IMR-90 (cell line): ENCODE measurements around the gene DCC. TPM values are rescaled to one million over a fixed set of nuclear protein-coding genes. Genes with fewer than 3 reads are reported as not detected.

Experiments used
- ATAC-seq: fragments of 200-7000 bp; cut with Tn5 transposase; 2 replicates; pipeline ENCODE4 v1.9.1; 2020; ENCODE audit warnings: low read depth, mild to moderate bottlenecking, moderate library complexity
- BruUV-seq: library from RNA; stranded (reverse); fragments of 400-500 nt; replicated peaks from 2 replicates; lab custom pipeline; 2021; lab: Mats Ljungman, UMichigan
- CTCF ChIA-PET: fragments of 300-600 bp; formaldehyde crosslinking; extraction: SDS; loops from one replicate; lab custom pipeline; 2021; ENCODE audit warnings: antibody characterized with exemption; lab: Yijun Ruan, JAX
- POLR2A ChIA-PET: fragments of 300-600 bp; sonication (Branson Sonifier 250); formaldehyde crosslinking; loops from one replicate; lab custom pipeline; 2022; ENCODE audit warnings: antibody characterized with exemption; ENCODE audit not compliant: unreplicated experiment; lab: Charles Lee
- DNase-seq: peaks from one replicate; pipeline ENCODE4 v3.0.0; 2013
- H2AFZ ChIP-seq: replicated peaks from 2 replicates; pipeline ENCODE3; 2013; ENCODE audit warnings: low read length, mild to moderate bottlenecking; ENCODE audit not compliant: poor library complexity
- H2AK5ac ChIP-seq: 2 replicates; pipeline ENCODE4 v1.6.1; 2013; ENCODE audit warnings: low read depth, low read length, inconsistent platforms
- H2AK9ac ChIP-seq: replicated peaks from 2 replicates; pipeline ENCODE3; 2013; ENCODE audit warnings: mild to moderate bottlenecking, low read depth, low read length, moderate library complexity; ENCODE audit not compliant: poor library complexity
- H2BK120ac ChIP-seq: 2 replicates; pipeline ENCODE4 v1.6.1; 2013; ENCODE audit warnings: low read depth, low read length, inconsistent platforms
- H2BK15ac ChIP-seq: 3 replicates; pipeline ENCODE4 v1.6.1; 2013; ENCODE audit warnings: low read depth, low read length, inconsistent platforms
- H2BK20ac ChIP-seq: 2 replicates; pipeline ENCODE4 v1.6.1; 2013; ENCODE audit warnings: low read depth, mild to moderate bottlenecking, inconsistent platforms, low read length, moderate library complexity
- H2BK5ac ChIP-seq: 2 replicates; pipeline ENCODE4 v1.6.1; 2013; ENCODE audit warnings: mild to moderate bottlenecking, low read depth, low read length, inconsistent platforms; ENCODE audit not compliant: poor library complexity, severe bottlenecking
- H3K14ac ChIP-seq: replicated peaks from 2 replicates; pipeline ENCODE4 v1.6.1; 2013; ENCODE audit warnings: low read depth, low read length, inconsistent platforms
- H3K18ac ChIP-seq: 2 replicates; pipeline ENCODE4 v1.6.1; 2013; ENCODE audit warnings: low read depth, low read length, control low read depth
- H3K23ac ChIP-seq: 2 replicates; pipeline ENCODE4 v1.6.1; 2013; ENCODE audit warnings: low read depth, low read length, inconsistent platforms
- H3K27ac ChIP-seq: 2 replicates; pipeline ENCODE4 v1.5.1; 2013; ENCODE audit warnings: mild to moderate bottlenecking, control low read depth, low read length; ENCODE audit not compliant: insufficient read depth
- H3K27me3 ChIP-seq: 2 replicates; pipeline ENCODE4 v1.6.1; 2013; ENCODE audit warnings: low read length; ENCODE audit not compliant: control insufficient read depth, insufficient read depth
- H3K36me3 ChIP-seq: 2 replicates; pipeline ENCODE4 v1.6.1; 2013; ENCODE audit warnings: low read length, mixed read lengths; ENCODE audit not compliant: control insufficient read depth, insufficient read depth
- H3K4ac ChIP-seq: 2 replicates; pipeline ENCODE4 v1.6.1; 2013; ENCODE audit warnings: low read depth, low read length, inconsistent platforms
- H3K4me1 ChIP-seq: 2 replicates; pipeline ENCODE4 v1.6.1; 2013; ENCODE audit warnings: low read length, mixed read lengths; ENCODE audit not compliant: control insufficient read depth, insufficient read depth
- H3K4me2 ChIP-seq: 2 replicates; pipeline ENCODE4 v1.6.1; 2013; ENCODE audit warnings: low read depth, mild to moderate bottlenecking, control low read depth, low read length, moderate library complexity
- H3K4me3 ChIP-seq: 2 replicates; pipeline ENCODE4 v1.5.1; 2013; ENCODE audit warnings: low read depth, mild to moderate bottlenecking, control low read depth, low read length, moderate library complexity; ENCODE audit not compliant: insufficient read depth
- H3K56ac ChIP-seq: 2 replicates; pipeline ENCODE4 v1.6.1; 2013; ENCODE audit warnings: low read length, inconsistent platforms; ENCODE audit not compliant: insufficient read depth; ENCODE audit errors: extremely low read depth
- H3K79me1 ChIP-seq, 2 experiments: 2 replicates each; pipeline ENCODE4 v1.6.1; 2013; ENCODE audit warnings: low read length in 2 of 2, inconsistent platforms in 1 of 2, low read depth in 1 of 2
- H3K9ac ChIP-seq: 2 replicates; pipeline ENCODE4 v1.6.1; 2013; ENCODE audit warnings: low read depth, low read length, control low read depth
- H3K9me1 ChIP-seq: 2 replicates; pipeline ENCODE4 v1.6.1; 2013; ENCODE audit warnings: low read length, inconsistent platforms; ENCODE audit not compliant: insufficient read depth
- H3K9me3 ChIP-seq: 2 replicates; pipeline ENCODE4 v1.6.1; 2013; ENCODE audit warnings: low read length; ENCODE audit not compliant: control insufficient read depth, insufficient read depth
- H4K20me1 ChIP-seq: 2 replicates; pipeline ENCODE4 v1.6.1; 2013; ENCODE audit warnings: low read length, inconsistent platforms; ENCODE audit not compliant: insufficient read depth
- H4K5ac ChIP-seq: 2 replicates; pipeline ENCODE4 v1.6.1; 2013; ENCODE audit warnings: mild to moderate bottlenecking, low read depth, low read length, control low read depth
- H4K8ac ChIP-seq, 2 experiments: 2 replicates each; pipeline ENCODE4 v1.6.1; 2013; ENCODE audit warnings: low read depth in 2 of 2, low read length in 2 of 2, control low read depth in 1 of 2, inconsistent platforms in 1 of 2
- H4K91ac ChIP-seq: 2 replicates; pipeline ENCODE4 v1.6.1; 2013; ENCODE audit warnings: low read depth, low read length, inconsistent platforms; ENCODE audit not compliant: insufficient read depth
- BHLHE40 ChIP-seq: fragments of 150-350 bp; IDR thresholded peaks from 2 replicates; pipeline ENCODE4 v1.6.1; 2016; ENCODE audit warnings: mild to moderate bottlenecking, low read depth, low read length
- CHD1 ChIP-seq: IDR thresholded peaks from 2 replicates; pipeline ENCODE4 v1.6.1; 2012; ENCODE audit warnings: low read depth, low read length, improper control_type of control experiment
- MXI1 ChIP-seq: IDR thresholded peaks from 2 replicates; pipeline ENCODE4 v1.6.1; 2012; ENCODE audit warnings: low read depth, mild to moderate bottlenecking, low read length, moderate library complexity, borderline replicate concordance
- NFE2L2 ChIP-seq: fragments of 150-350 bp; IDR thresholded peaks from 2 replicates; pipeline ENCODE4 v1.6.1; 2016; ENCODE audit warnings: low read depth, mild to moderate bottlenecking, low read length
- RAD21 ChIP-seq: IDR thresholded peaks from 2 replicates; pipeline ENCODE4 v1.6.1; 2012; ENCODE audit warnings: low read length, improper control_type of control experiment
- WGBS, 2 experiments: methylation state at CpG; one replicate each; pipeline versions ENCODE4 v1.1.5 to v1.1.7; 2013; ENCODE audit warnings: missing lambda C conversion rate in 2 of 2; ENCODE audit not compliant: insufficient read length in 1 of 2; ENCODE audit errors: extremely low coverage in 2 of 2; 5-methylcytosine and 5-hydroxymethylcytosine counted together
- dilution Hi-C: fragments of 300-500 bp; cut with HindIII; formaldehyde crosslinking; loops from one replicate; pipeline ENCODE4 v1.14.3; 2018; ENCODE audit warnings: low sequenced_read_pairs; ENCODE audit not compliant: unreplicated experiment
- in situ Hi-C: fragments of 300-500 bp; cut with MboI; formaldehyde crosslinking; loops from 3 replicates; pipeline ENCODE4 v1.14.3; 2019; ENCODE audit warnings: low sequenced_read_pairs, inconsistent platforms, mixed read lengths
- intact Hi-C: fragments of 100-400 bp; cut with micrococcal nuclease; formaldehyde crosslinking; loops from 2 replicates; pipeline ENCODE4 v1.10.0; 2022
- polyA plus RNA-seq, 3 experiments: library from polyadenylated mRNA; depleted of rRNA; stranded (reverse); fragments of >200 nt; gene quantifications; 2 replicates each; pipeline ENCODE4 v1.2.3, GENCODE V29; 2012; ENCODE audit warnings: low replicate concordance in 1 of 3
- total RNA-seq: library from RNA; depleted of rRNA; stranded (reverse); fragments of >200 nt; gene quantifications from 2 replicates; pipeline ENCODE4 v1.2.3, GENCODE V29; 2012

Gene DCC
- total and polyA plus RNA-seq, 2 of the 4 experiments (the other 2 are of a cell fraction): 0.31 to 0.54 TPM

DNA sequence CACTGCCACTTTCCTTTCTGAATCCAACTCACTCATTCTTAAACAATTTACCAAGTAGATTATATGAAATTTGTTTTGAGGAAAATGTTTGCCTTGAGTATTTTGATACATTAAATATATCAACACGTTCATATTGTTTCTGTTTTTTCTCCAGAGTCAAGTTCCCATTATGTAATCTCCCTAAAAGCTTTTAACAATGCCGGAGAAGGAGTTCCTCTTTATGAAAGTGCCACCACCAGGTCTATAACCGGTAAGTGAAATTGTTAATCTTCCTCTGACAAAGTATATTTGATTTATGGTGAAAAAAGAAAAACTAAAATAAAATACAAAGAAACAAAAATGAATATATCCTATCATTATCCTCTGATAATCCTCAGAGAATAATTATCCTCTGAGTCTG, 1045.9 kb downstream of the DCC start:
- intact Hi-C loops: no loop called here
- CTCF ChIA-PET: no interaction called here

More for the DNA sequence above, 1045.9 kb downstream of the DCC start:
- Histone ChIP-seq H2AK9ac (no peak overlapping the region), H3K27ac (no peak overlapping the region), H2AFZ (no peak overlapping the region), H3K4me3 (no peak overlapping the region), H4K8ac (no peak overlapping the region), H3K4me2 (no peak overlapping the region), H3K56ac (no peak overlapping the region), H3K9ac (no peak overlapping the region), H3K36me3 (no peaks in the 10 kb centered on the region), H3K79me1 (no peaks in the 10 kb centered on the region), H3K4ac (no peak overlapping the region), H3K14ac (no peak overlapping the region), H4K20me1 (no peaks in the 10 kb centered on the region), H2BK5ac (no peak overlapping the region), H3K18ac (no peak overlapping the region), H2BK120ac (no peak overlapping the region), H3K27me3 (no peaks in the 10 kb centered on the region), H2BK15ac (no peak overlapping the region), H2BK20ac (no peak overlapping the region), H4K5ac (no peak overlapping the region), H3K9me3 (peaks cover 2% of the 10 kb centered on the region; the same call in 1 of the 2 replicates), H3K23ac (no peak overlapping the region), H3K9me1 (no peaks in the 10 kb centered on the region), H4K91ac (no peak overlapping the region), H3K4me1 (no peaks in the 10 kb centered on the region), H2AK5ac (no peak overlapping the region)
- dilution Hi-C loops: no loop called here
- DNase-seq (no peak), ATAC-seq (no peak)
- POLR2A ChIA-PET: no interaction called here
- no TSS peak for BruUV-seq
- TF ChIP-seq BHLHE40: no peak
- no peak for TF ChIP-seq NFE2L2
- no peak for TF ChIP-seq MXI1
- no peak for TF ChIP-seq RAD21
- no peak for TF ChIP-seq CHD1
- no CpG with 5 or more reads among the region's 3 CpGs for WGBS, 2 experiments
- in situ Hi-C loops: no loop called here
